Stimulated activated naive B cell treated with anti-CD40 and anti-IgM and Interleukin-4, amounts not matched to agents 10 μg/mL and 1 μg/mL and 100 μg/mL, for 72 hours (primary cell): ENCODE results near the gene CMTM1.

Experiments used
- ATAC-seq, 2 donors: fragments of 150-1000 bp; cut with Tn5 transposase; replicated peaks; 2 replicates each; pipeline ENCODE4 v1.10.0; 2021; ENCODE audit warnings: moderate library complexity in 1 of 2
- DNase-seq: peaks from one replicate; pipeline ENCODE4 v3.0.0; 2021
- H3K27ac Mint-ChIP-seq: one replicate; pipeline ENCODE4 v1.8.0; 2022; ENCODE audit warnings: mild to moderate bottlenecking, mixed read lengths
- H3K27me3 Mint-ChIP-seq, 2 donors: one replicate each; pipeline ENCODE4 v1.8.0; 2022; ENCODE audit warnings: mixed read lengths in 2 of 2
- H3K36me3 Mint-ChIP-seq, 2 donors: one replicate each; pipeline ENCODE4 v1.8.0; 2022; ENCODE audit warnings: mixed read lengths in 2 of 2, mild to moderate bottlenecking in 1 of 2
- H3K4me1 Mint-ChIP-seq, 2 donors: one replicate each; pipeline ENCODE4 v1.8.0; 2022; ENCODE audit warnings: mixed read lengths in 2 of 2, mild to moderate bottlenecking in 1 of 2
- H3K4me3 Mint-ChIP-seq, 2 donors: one replicate each; pipeline ENCODE4 v1.8.0; 2022; ENCODE audit warnings: mild to moderate bottlenecking in 2 of 2, mixed read lengths in 2 of 2, moderate library complexity in 1 of 2
- H3K9me3 Mint-ChIP-seq, 2 donors: one replicate each; pipeline ENCODE4 v1.8.0; 2022; ENCODE audit warnings: mixed read lengths in 2 of 2, mild to moderate bottlenecking in 1 of 2

Gene CMTM1

GRCh38 chr16:66566051-66566901 is at the start of gene CMTM1:
Gene CMTM1, plus strand, starts transcription at chr16:66566439. Its CDS starts 75 bp downstream, at chr16:66566514.
- Mint-ChIP-seq H3K27ac (no peak within 1 kb of the TSS), H3K4me3 (no peak within 1 kb of the TSS), H3K27me3 (no peaks in the 10 kb centered on the region), H3K9me3 (no peaks in the 10 kb centered on the region), H3K4me1 (peaks cover 7 to 9% of the 10 kb centered on the region in 2 donors), H3K36me3 (peaks cover 25 to 29% of the 10 kb centered on the region in 2 donors)
- ATAC-seq (no peak), DNase-seq (no peak)

- peak in 1 of 2 donors; percentile 26 for ATAC-seq
- Mint-ChIP-seq H3K4me3 (peak overlapping the region; percentile 23 to 78), H3K9me3 (no peaks in the 10 kb centered on the region), H3K27ac (peak overlapping the region; percentile 95), H3K27me3 (peaks cover 0 to 6% of the 10 kb centered on the region in 2 donors), H3K36me3 (peaks cover 0 to 11% of the 10 kb centered on the region in 2 donors), H3K4me1 (peaks cover 52 to 72% of the 10 kb centered on the region in 2 donors)
- no peak for DNase-seq
These were observed 49.8 kb upstream of the CMTM1 start for GRCh38 chr16:66516509-66516807.

GRCh38 chr16:66516808-66517585 is 49.2 kb upstream of the CMTM1 start:
- H3K27me3 Mint-ChIP-seq = peaks cover 0 to 2% of the 10 kb centered on the region in 2 donors
- DNase-seq (peak; percentile 91), ATAC-seq (peak; percentile 95)
- H3K9me3 Mint-ChIP-seq = no peaks in the 10 kb centered on the region
- peaks cover 56 to 72% of the 10 kb centered on the region in 2 donors for H3K4me1 Mint-ChIP-seq
- peak overlapping the region; percentile 95 for H3K27ac Mint-ChIP-seq
- peak overlapping the region; percentile 78 to 82 for H3K4me3 Mint-ChIP-seq
- peaks cover 0 to 8% of the 10 kb centered on the region in 2 donors for H3K36me3 Mint-ChIP-seq

- ATAC-seq (no peak), DNase-seq (no peak)
- Mint-ChIP-seq H3K4me1 (peaks cover 62 to 78% of the 10 kb centered on the region in 2 donors), H3K9me3 (no peaks in the 10 kb centered on the region), H3K27ac (peak overlapping the region; percentile 95), H3K4me3 (peak overlapping the region; percentile 78 to 82), H3K27me3 (no peaks in the 10 kb centered on the region), H3K36me3 (peaks cover 0 to 7% of the 10 kb centered on the region in 2 donors)
These were observed 48.5 kb upstream of the CMTM1 start for GRCh38 chr16:66517586-66518263.

GRCh38 chr16:66519482-66520373 is 46.5 kb upstream of the CMTM1 start:
- no peaks in the 10 kb centered on the region for H3K27me3 Mint-ChIP-seq
- no peaks in the 10 kb centered on the region for H3K36me3 Mint-ChIP-seq

GRCh38 chr16:66520406-66521170 is 45.7 kb upstream of the CMTM1 start:
- DNase-seq (no peak), ATAC-seq (no peak)
- H3K4me1 Mint-ChIP-seq = peaks cover 73 to 92% of the 10 kb centered on the region in 2 donors
- H3K36me3 Mint-ChIP-seq = no peaks in the 10 kb centered on the region
- peak overlapping the region in 1 of 2 donors; percentile 52 for H3K4me3 Mint-ChIP-seq
- H3K27ac Mint-ChIP-seq = peak overlapping the region; percentile 75
- no peaks in the 10 kb centered on the region for H3K27me3 Mint-ChIP-seq
- no peaks in the 10 kb centered on the region for H3K9me3 Mint-ChIP-seq

More at GRCh38 chr16:66519482-66520373, 46.5 kb upstream of the CMTM1 start:
- Mint-ChIP-seq H3K9me3 (no peaks in the 10 kb centered on the region), H3K4me1 (peaks cover 70 to 92% of the 10 kb centered on the region in 2 donors), H3K4me3 (no peak overlapping the region), H3K27ac (no peak overlapping the region)
- no peak for ATAC-seq
- DNase-seq = no peak

- Mint-ChIP-seq H3K27me3 (no peaks in the 10 kb centered on the region), H3K9me3 (no peaks in the 10 kb centered on the region), H3K27ac (peak overlapping the region; percentile 77), H3K4me3 (peak overlapping the region; percentile 39 to 43), H3K4me1 (peaks cover 72 to 92% of the 10 kb centered on the region in 2 donors), H3K36me3 (no peaks in the 10 kb centered on the region)
- ATAC-seq (no peak), DNase-seq (no peak)
These were observed 45.0 kb upstream of the CMTM1 start for GRCh38 chr16:66521252-66521713.

GRCh38 chr16:66521951-66522771 is 44.1 kb upstream of the CMTM1 start:
- H3K4me1 Mint-ChIP-seq = peaks cover 66 to 92% of the 10 kb centered on the region in 2 donors
- H3K36me3 Mint-ChIP-seq = no peaks in the 10 kb centered on the region
- H3K27ac Mint-ChIP-seq = peak overlapping the region; percentile 77
- peak overlapping the region; percentile 39 to 43 for H3K4me3 Mint-ChIP-seq
- no peaks in the 10 kb centered on the region for H3K27me3 Mint-ChIP-seq
- no peaks in the 10 kb centered on the region for H3K9me3 Mint-ChIP-seq
- ATAC-seq (peak; percentile 75), DNase-seq (peak; percentile 83)

- no peaks in the 10 kb centered on the region for H3K9me3 Mint-ChIP-seq
- H3K4me1 Mint-ChIP-seq = peaks cover 61 to 92% of the 10 kb centered on the region in 2 donors
- H3K4me3 Mint-ChIP-seq = no peak overlapping the region
- H3K27me3 Mint-ChIP-seq = no peaks in the 10 kb centered on the region
- DNase-seq = no peak
- peaks cover 0 to 5% of the 10 kb centered on the region in 2 donors for H3K36me3 Mint-ChIP-seq
- H3K27ac Mint-ChIP-seq = peak overlapping the region; percentile 90
- ATAC-seq = no peak
These were observed 43.2 kb upstream of the CMTM1 start for GRCh38 chr16:66522816-66523590.

- Mint-ChIP-seq H3K9me3 (no peaks in the 10 kb centered on the region), H3K27me3 (no peaks in the 10 kb centered on the region)
- DNase-seq = no peak
These were observed 42.3 kb upstream of the CMTM1 start for GRCh38 chr16:66523861-66524354.

GRCh38 chr16:66524601-66525164 is 41.6 kb upstream of the CMTM1 start:
- DNase-seq (peak; percentile 81), ATAC-seq (peak; percentile 79 to 81)
- H3K4me1 Mint-ChIP-seq = peaks cover 62 to 91% of the 10 kb centered on the region in 2 donors
- peak overlapping the region; percentile 59 for H3K27ac Mint-ChIP-seq
- H3K4me3 Mint-ChIP-seq = peak overlapping the region in 1 of 2 donors; percentile 53
- H3K27me3 Mint-ChIP-seq = peaks cover 0 to 3% of the 10 kb centered on the region in 2 donors
- no peaks in the 10 kb centered on the region for H3K9me3 Mint-ChIP-seq
- peaks cover 3 to 10% of the 10 kb centered on the region in 2 donors for H3K36me3 Mint-ChIP-seq

More at GRCh38 chr16:66523861-66524354, 42.3 kb upstream of the CMTM1 start:
- H3K4me1 Mint-ChIP-seq = peaks cover 63 to 95% of the 10 kb centered on the region in 2 donors
- H3K27ac Mint-ChIP-seq = peak overlapping the region; percentile 90
- peak overlapping the region; percentile 5 to 58 for H3K4me3 Mint-ChIP-seq
- peak; percentile 17 to 32 for ATAC-seq
- peaks cover under 1 to 6% of the 10 kb centered on the region in 2 donors for H3K36me3 Mint-ChIP-seq
